ENCODE results near the gene BRWD1.
A peak's percentile ranks its signal among the peaks of the same experiment; 100 is the strongest.

Gene BRWD1

GRCh38 chr21:39198800-39199199, 114.6 kb downstream of the BRWD1 start:
- FAIRE-seq, result no peak
- no peak for DNase-seq (ENCODE audit: low spot score)

GRCh38 chr21:39197448-39198233, 115.8 kb downstream of the BRWD1 start:
- FAIRE-seq (no peak), DNase-seq (ENCODE audit: low spot score) (no peak)

GRCh38 chr21:39196838-39197237, 116.6 kb downstream of the BRWD1 start:
- no peak for FAIRE-seq
- no peak for DNase-seq (ENCODE audit: low spot score)

- DNase-seq (ENCODE audit: low spot score) (no peak), FAIRE-seq (no peak)
These were observed 117.1 kb downstream of the BRWD1 start for GRCh38 chr21:39196310-39196709.

GRCh38 chr21:39193380-39193779, 120.1 kb downstream of the BRWD1 start:
- DNase-seq (ENCODE audit: low spot score) (no peak), FAIRE-seq (no peak)

- FAIRE-seq, result no peak
- no peak for DNase-seq (ENCODE audit: low spot score)
These were observed 123.4 kb downstream of the BRWD1 start for GRCh38 chr21:39189857-39190604.

GRCh38 chr21:39188521-39189139, 124.8 kb downstream of the BRWD1 start:
- DNase-seq (ENCODE audit: low spot score), result no peak
- no peak for FAIRE-seq

- DNase-seq (ENCODE audit: low spot score), result no peak
- no peak for FAIRE-seq
These were observed 126.3 kb downstream of the BRWD1 start for GRCh38 chr21:39187141-39187540.

- FAIRE-seq, result no peak
These were observed 126.8 kb downstream of the BRWD1 start for GRCh38 chr21:39186676-39187075.

GRCh38 chr21:39185157-39185556, 128.3 kb downstream of the BRWD1 start:
- FAIRE-seq (no peak), DNase-seq (ENCODE audit: low spot score) (no peak)

More at GRCh38 chr21:39186676-39187075, 126.8 kb downstream of the BRWD1 start:
- no peak for DNase-seq (ENCODE audit: low spot score)

- no peak for DNase-seq (ENCODE audit: low spot score)
- FAIRE-seq, result no peak
These were observed 129.1 kb downstream of the BRWD1 start for GRCh38 chr21:39184050-39184980.

GRCh38 chr21:39183272-39184049, 130.0 kb downstream of the BRWD1 start, which contains the start of gene PSMG1:
PSMG1 (minus strand) TSS chr21:39183451; CDS start chr21:39183385, 66 bp downstream.
- DNase-seq (ENCODE audit: low spot score) (peak; percentile 88), FAIRE-seq (peak; percentile 10)

- no peak for DNase-seq (ENCODE audit: low spot score)
- no peak for FAIRE-seq
These were observed 130.8 kb downstream of the BRWD1 start for GRCh38 chr21:39182484-39183271.

- DNase-seq (ENCODE audit: low spot score), result no peak
- no peak for FAIRE-seq
These were observed 131.4 kb downstream of the BRWD1 start for GRCh38 chr21:39182016-39182415.

- FAIRE-seq, result no peak
These were observed 132.1 kb downstream of the BRWD1 start for GRCh38 chr21:39181205-39181818.

GRCh38 chr21:39180429-39181019, 132.9 kb downstream of the BRWD1 start:
- FAIRE-seq, result no peak

More at GRCh38 chr21:39181205-39181818, 132.1 kb downstream of the BRWD1 start:
- no peak for DNase-seq (ENCODE audit: low spot score)

GRCh38 chr21:39178421-39178820, 135.0 kb downstream of the BRWD1 start:
- no peak for DNase-seq (ENCODE audit: low spot score)
- FAIRE-seq, result no peak

More at GRCh38 chr21:39180429-39181019, 132.9 kb downstream of the BRWD1 start:
- no peak for DNase-seq (ENCODE audit: low spot score)

GRCh38 chr21:39176271-39176709, 137.1 kb downstream of the BRWD1 start:
- DNase-seq (ENCODE audit: low spot score), result no peak
- no peak for FAIRE-seq

Data from RCC 7860 (cell line).